ENCODE data around the gene CCND1.

CCND1 gene

DNA sequence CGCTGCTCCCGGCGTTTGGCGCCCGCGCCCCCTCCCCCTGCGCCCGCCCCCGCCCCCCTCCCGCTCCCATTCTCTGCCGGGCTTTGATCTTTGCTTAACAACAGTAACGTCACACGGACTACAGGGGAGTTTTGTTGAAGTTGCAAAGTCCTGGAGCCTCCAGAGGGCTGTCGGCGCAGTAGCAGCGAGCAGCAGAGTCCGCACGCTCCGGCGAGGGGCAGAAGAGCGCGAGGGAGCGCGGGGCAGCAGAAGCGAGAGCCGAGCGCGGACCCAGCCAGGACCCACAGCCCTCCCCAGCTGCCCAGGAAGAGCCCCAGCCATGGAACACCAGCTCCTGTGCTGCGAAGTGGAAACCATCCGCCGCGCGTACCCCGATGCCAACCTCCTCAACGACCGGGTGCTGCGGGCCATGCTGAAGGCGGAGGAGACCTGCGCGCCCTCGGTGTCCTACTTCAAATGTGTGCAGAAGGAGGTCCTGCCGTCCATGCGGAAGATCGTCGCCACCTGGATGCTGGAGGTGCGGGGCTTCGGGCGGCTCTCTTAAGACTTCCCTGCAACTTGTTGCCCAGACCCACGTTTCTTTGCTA lies at the start of gene CCND1:
Gene CCND1 (plus strand): TSS at position 162 of the 587 bp plus-strand sequence. CDS start 158 bp downstream, at position 320.
- no peak for DNase-seq (ENCODE audit: low read depth)

DNA sequence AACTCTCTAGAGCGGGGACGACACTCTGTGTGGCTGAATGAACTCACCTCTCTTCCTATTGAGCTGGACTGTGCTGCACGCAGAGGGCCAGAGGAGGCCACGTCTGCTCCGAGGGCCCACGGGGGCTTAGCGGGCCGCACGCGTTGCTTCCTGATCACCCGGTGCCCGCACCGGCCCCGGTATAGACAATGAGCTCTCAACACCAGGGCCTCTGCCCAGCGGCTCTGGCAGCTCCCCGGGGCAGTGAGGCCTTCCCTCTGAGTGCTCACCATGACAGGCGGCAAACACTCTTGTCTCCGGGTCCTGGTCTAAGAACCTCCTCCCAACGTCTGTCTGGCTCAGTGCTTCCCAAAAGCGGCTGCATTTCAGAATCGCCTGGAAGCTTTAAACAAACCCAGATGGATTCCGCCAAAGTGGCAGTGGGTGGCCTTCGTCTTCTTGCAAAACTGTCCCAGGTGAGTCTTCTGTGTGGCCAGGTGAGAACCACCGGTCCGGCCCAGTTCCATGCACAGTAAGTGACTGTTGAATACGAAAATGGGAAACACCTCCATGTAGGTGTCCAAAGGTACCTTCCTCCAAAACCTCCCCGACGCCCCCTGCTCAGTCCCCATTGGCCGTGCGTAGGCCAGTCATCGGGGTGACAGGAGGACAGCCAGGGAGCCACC lies 47.8 kb upstream of the CCND1 start:
- no peak for DNase-seq (ENCODE audit: low read depth)

DNA sequence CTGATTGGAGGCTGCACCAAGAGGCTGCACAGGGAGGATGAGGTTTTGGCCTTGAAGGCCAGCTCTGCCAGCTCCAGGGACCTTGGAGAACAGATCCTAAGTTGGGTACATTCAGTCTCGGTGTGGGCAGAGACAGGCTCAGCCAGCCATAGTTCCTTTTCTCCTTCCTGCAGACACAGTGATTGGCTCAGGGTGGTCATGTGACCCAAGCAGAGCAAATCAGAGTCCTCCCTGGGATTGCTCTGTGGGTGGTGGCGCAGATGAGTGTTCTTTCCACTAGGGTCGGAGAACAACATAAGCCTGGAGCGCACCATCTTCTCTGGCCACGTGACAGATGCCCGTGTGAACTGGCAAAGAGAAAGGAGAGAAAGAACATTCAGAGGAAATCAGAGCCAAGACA lies 47.1 kb upstream of the CCND1 start:
- DNase-seq (ENCODE audit: low read depth), result no peak

DNA sequence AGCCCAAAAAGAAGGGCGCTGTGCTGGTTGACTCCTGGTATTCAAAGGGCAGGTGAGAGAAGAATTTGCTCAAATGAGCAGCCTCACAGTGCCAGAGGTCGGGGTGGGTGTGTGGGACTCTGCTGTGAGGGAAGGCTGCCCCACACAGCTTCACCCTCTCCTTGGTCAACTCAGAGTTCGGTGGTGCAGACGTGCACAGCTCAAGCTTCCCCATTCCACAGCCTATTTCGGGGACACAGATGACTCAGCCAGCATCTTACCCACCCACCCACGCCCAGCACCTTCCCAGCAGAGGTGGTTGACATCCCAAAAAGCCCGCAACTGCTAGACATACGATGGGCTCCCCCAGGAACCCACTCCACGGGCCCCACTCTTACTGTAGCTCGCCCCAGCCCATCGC lies 46.5 kb upstream of the CCND1 start:
- DNase-seq (ENCODE audit: low read depth), result no peak

DNA sequence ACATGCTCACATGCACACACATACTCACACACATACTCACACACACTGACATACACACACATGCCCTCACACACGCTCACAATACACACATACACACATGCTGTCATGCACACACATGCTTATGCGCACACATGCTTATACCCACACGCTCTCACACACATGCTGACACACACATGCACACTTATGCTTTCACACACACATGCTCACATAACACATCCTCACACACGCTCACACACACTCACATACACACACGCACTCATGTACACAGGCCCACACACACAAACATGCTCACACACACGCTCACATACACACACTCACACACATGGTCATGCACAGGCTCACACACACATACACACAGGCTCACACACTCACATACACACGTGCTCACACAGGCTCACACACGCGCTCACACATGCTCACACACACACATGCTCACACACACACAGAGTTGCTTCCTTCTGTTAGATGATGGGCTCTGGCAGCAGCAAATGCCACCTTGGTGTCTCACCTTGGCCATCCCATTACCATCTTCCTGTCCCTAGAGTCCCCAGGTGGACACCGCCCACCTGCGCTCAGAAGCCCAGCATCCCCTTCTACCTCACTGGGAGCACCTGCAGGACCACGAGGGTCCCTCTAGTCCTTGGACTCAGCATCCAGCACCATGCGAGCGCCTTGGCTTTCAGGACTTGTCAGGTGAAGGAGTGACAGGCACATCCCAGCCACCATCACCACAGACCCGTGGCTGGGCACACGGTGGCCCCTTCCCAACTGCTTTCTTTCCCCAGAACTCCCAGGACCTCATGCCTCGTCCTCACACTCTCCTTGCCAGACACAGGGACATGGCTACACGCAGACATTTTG lies 44.9 kb upstream of the CCND1 start:
- DNase-seq (ENCODE audit: low read depth), result no peak

DNA sequence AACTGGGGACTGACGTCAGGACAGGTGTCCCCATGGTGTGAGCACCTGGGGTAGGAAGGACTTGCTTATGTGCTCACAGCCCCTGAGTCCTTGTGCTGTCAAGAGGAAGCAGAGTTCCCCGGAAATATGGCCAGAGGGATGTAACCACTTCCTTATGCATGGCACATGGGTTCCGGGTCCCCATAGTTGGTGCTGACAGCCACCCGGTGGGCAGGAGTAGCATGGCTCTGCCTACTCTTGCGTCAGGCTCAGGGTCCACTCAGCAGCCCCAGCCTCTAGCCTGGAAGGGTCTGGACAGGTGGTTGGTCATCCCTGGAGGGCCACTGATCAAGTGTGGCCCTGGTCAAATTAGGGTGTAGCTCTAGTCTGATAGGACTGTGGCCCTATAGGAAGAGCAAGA lies 42.8 kb upstream of the CCND1 start:
- DNase-seq (ENCODE audit: low read depth), result no peak

DNA sequence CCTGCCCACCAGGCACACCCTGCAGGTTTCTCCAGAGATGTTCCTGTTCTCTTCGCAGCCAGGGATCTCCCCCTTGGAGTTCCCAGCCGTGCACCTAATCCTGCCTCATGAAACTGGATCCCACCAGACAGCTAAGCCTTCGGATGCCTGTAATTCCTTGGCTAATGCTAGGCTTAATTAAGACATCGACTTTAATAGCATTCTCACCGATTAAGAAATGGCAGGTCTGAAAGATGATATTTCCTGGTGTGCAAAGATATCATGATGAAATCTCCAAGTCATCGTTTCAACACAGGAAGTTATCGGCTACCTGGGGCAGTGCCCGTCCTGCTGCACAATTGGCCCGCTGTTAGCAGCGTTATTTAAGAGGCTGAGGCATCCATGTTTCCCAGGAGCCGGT lies 41.5 kb upstream of the CCND1 start:
- no peak for DNase-seq (ENCODE audit: low read depth)

DNA sequence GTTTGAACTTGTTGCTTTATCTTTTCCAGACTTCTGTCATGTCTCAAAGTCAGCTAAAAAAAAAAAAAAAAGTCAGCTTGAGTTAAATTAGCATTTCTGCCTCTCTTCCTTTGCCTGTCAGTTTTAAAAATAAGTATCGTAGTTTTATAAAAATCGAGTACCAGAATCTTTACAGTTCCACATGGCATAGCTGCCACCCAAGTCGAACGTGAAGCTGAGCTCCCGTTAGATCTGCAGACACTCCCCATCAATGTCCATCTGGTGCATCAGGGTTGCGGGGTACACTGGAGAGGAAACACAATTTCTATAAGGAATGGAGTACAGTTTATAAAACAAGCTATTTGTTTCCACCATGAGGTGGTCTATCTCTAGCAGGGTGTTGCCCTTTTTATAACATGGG lies 41.0 kb upstream of the CCND1 start:
- no peak for DNase-seq (ENCODE audit: low read depth)

DNA sequence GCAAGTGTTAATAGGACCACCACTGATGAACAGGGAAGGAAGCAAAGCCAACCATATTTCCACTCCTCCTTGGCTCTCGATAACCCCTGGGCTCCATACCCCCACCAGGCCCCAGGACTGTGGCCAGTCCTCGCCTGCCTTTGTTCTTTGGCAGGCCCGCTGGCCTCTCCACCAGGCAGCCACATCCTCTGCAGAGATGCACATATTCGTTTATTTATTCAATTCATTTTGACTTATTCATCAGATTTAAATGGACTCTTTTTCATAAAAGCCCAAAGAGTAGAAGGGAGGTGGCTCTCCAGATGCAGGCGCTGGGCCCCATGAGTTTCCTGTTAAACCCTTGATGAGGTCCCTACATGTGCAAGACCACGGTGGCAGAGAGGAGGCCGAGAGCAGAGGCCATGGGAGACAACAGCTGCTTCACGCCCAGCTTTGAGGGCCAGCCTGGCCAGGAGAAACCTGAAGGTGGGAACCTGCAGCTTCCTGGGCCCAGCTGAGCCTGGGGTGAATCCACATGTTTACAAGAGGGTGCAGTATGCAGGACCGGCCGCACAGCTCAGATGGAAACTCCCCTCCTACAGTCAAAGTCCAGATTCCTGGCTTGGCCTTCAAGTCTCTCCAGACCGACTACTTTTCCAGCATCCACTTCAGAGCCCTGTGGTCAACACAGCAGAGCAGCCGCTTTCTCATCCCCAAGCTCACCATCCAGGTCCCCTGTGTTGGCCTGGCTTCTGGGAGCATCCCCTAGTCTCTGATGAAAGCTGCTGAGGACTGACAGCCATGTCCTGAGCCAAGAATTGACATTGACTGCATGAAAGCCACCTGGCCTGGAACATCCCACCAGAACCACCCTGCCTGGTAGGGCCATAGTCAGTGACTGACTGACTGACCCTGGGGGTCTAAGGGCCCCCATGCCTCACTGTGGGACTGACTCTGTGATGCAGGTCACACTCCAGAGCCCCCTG lies 39.7 kb upstream of the CCND1 start:
- no peak for DNase-seq (ENCODE audit: low read depth)

DNA sequence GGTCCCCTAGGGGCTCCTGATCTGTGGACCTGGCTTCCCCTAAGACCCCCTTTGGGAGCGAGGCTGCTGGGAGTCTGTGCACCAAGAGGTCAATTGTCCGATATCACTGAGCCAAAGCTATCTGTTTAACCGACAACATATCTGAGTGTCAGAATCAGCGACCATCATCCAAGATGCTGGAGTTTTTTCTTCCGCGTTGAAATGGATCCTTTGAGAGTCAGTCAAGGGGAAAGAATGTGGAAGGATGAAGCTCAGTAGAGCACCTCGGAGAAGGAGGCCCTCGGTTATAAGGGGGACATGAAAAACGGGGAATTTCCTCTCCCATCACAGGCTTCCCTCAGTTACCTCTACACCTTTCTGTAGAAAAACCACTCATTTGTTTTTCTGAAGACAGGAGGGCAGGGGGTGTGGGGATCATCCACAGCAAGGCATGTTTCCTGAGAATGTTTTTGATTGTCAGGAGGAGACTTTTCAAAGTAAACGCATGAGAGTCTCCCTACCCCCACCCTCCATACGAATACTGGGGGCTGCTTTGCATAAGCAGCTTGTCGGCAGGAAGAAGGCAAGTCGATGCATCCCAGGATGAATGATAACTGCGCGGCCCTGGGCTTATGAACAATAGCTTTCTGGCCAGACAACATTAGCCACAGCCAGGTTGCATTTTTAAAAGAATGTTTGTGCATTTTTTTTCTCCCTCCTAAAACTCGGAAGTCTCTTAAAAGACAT lies 37.7 kb upstream of the CCND1 start:
- no peak for DNase-seq (ENCODE audit: low read depth)

DNA sequence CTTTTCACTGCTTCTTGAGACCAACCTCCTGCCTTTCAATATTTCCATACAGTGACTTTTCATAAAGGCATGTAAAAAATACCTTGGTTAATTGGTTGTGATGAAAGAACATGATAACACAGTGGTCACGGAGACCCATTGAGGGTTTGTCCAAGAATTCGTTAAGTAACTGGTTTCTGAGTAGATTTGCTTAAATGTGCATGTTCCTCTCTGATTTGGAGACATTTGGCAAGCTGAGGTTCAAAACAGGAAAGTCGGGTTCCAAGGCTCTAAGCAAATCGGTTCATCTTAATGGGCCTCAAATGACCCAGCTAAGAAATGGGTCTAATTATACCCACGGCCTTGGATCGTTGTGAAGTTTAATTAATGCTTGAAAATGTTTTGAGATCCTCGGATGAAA lies 36.9 kb upstream of the CCND1 start:
- DNase-seq (ENCODE audit: low read depth), result no peak

DNA sequence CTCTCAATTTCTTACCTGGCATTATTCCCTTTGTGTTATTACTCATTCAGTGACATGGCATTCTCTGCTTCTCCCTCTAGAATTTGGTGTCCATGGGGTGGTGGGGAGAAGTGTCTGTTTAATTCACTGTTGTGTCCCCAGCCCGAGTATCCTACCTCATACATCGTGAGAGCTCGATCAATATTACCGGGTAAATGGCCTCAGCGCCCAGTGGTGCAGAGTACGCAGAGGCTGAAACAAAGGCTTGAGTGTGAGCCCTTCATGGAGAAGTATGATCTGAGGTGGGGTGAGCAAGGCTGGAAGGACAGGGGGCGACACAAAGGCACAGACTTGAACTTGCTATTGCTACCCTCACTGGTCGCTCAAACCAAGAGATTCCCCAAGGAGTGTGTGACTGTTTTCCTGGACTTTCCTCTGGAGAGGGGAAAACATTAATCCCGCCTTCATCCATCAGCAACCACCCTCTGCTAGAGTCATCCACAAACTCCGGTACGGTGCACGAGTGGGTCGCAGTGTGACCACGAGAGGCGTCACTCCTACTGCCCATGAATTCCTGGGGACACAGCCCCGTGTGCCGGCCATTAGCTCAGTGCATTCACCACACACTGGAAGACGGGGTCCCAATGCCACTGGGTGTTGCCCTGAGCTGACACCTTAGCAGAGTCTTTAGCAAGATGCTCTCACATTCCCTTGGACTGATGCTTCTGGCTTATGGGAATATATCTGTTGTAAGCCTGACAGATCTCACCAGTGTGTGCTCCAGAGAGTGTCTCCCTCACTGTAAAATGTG lies 35.0 kb upstream of the CCND1 start:
- DNase-seq (ENCODE audit: low read depth), result no peak

DNA sequence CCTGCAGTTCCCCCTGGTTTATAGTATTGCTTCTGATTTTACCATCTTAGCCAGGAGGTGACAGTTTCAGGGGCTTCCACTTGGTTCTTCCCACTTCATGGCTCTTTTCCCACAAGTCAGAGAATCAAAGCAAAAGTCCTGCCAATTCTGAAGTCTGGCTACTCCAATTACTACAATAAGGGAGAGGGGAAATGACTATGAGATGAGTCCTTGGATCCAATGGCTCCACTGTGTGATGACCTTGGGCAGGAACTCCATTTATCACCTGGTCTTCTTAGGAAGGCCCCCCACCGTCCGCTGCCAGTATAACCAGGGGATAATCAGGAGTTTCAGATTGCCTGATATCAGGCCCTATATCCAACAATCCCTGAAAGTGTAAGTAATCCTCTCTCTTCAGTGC lies 31.6 kb upstream of the CCND1 start:
- no peak for DNase-seq (ENCODE audit: low read depth)

DNA sequence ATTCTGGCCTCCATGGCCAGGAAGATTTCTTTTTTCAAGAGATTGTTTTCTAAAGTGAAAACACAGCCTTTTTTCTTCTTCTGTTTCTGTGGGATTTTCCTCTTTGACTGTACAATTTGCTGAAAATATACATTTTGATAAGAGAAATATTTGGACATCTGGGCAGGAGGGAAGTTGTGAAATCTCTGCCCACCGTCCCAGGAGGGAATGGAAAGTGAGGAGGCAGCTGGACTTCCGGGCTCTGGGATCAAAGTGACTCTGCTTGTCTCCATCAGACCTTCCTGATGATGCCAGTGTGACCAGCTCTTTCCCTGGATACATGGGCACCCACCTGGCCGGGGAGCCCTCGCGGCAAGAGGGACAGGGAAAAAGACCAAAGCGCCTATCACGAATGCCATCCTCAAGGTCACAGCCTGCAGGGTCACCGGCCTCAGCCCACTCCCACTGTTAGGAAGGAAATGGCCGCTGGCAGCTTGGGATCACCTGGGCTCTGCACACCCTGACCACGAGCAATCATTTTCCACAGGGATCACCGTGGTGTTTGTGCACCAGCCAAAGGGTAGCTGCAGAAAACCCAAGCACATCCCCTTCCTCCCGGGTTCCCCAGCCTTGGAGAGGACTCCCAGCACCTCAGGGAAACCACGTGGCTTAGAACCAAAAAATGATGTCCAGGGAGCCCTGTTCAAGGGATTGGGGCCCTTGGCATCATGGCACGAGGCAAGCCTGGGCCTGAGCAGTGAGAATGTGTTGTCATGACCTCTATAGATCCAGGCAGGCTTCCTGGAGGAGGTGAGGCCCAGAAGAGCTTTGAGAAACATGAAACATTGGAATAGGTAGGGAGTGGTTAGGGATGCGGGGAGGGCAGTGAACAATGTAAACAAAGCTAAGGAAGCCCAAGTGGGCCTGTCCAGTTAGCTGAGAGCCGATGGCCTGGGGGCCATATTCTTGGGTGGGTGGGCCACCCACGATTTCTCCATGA lies 29.1 kb upstream of the CCND1 start:
- no peak for DNase-seq (ENCODE audit: low read depth)

DNA sequence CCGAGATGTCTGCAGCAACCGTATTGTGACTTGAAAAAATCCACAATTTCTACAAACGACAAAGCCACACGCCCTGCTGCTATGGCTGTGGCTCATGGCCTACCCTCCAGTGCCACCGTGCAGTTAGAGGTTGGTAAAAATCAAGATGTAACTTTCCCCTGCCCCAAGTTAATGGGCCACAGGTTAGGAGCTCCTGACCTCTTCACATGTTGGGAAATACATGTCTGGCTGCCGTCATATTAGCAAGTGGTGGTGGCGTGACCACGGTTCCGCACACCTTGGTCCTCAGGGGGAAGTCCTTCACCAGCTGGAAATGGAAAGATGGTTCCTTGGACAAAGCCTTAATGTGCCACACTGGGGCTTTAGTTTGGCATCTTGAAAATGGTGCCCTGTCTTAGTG lies 27.4 kb upstream of the CCND1 start:
- DNase-seq (ENCODE audit: low read depth), result no peak

DNA sequence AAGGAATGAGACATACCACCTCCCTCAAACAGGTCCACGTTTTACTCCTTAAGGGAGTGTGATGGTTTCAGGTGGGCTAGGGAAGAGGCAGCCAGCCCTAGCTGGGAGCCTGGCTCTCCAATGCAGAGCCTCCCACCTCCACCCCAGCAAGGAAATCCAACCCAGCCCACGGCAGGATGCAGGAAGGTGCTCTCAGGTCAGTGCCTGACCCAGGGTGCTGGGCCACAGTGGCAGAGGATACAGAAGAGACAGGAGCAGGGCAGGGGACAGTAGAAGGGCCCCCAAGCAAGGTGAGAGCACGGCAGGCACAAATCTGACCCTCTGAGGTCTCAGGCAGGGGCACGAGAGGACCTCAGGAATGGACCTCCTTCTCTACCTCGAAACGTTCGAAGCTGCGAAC lies 26.9 kb upstream of the CCND1 start:
- no peak for DNase-seq (ENCODE audit: low read depth)

DNA sequence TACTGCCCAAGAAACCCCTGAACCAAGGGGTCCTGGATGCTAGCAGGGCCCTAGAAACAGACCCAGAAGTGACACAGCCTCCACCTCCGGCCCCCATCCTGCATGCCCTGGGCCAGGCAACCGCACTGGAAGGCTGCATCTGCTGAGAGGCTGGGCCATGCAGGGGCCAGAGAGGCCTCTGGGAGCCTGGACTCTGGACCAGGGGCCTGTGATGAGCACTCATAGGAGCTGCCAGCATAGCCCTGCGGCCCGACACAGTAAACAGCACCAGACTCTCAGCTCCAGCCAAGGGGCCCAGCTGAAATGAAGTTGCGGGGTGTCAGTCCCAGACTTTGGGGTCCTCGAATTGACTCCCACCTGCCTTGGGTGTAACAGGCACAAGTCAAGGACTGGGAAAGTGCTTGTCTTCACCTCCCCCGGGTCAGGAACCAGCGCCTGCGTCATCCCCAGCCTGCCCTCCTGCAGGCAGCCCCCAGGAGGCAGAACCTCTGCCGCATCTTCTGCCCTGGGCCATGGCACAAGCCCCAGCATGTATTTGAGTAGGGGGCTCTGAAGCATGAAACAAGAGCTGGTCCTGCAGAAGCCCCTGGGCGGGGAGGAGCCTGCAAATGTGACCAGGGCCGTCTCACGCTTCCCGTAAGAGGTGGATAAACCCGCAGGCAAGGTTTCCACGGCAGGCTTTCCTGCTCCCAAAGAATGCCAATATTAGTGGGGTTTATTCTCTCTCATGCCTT lies 25.2 kb upstream of the CCND1 start:
- DNase-seq (ENCODE audit: low read depth), result no peak

DNA sequence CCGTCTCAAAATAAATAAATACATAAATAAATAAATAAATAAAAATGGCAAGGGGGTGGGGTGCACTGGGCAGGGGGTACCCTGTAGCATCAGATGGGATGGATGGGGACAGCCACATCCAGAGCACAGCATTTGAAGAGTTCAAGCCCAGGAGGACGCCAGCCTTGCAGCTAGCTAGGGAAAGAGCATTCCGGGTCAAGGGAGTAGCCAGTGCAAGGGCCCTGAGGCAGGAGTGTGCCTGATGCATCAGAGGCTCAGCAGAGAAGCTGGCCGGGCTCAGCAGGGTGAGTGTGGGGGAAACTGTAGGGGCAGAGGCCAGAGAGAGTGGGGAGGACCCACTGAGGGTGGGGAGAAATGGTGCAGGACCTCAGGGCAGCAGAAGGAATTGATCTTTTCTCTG lies 23.7 kb upstream of the CCND1 start:
- no peak for DNase-seq (ENCODE audit: low read depth)

DNA sequence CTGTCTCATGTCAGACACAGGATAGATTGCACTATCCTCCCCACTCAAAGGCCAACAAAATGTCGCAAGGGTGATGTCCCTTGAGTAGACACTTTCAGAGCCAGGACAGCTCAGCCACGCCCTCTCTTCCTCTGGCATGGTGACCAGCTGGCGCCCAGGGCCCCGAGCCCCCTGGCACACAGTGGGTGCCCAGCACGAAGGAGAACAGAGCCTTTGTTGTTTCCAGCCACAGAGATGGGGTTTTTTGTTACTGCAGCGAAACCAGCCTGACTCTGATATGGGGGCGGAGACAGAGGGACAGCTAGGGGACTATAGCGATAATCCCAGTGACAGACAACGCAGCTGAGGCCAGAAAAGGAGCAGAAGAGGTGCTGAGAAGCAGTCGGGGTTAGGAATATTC lies 23.3 kb upstream of the CCND1 start:
- no peak for DNase-seq (ENCODE audit: low read depth)

All from stimulated activated CD8-positive, alpha-beta memory T cell treated with anti-CD3 and anti-CD28 coated beads, Interleukin-7, amount 100 ng/mL, for 24 hours (primary cell).